ENCODE measurements around the gene ATXN1. TPM values are rescaled to one million over a fixed set of nuclear protein-coding genes. Genes with fewer than 3 reads are reported as not detected.

The ATXN1 gene
- total and polyA plus RNA-seq, 2 of the 13 experiments (the other 11 are each of a cell fraction or from before 2014, with no cell fraction given), result 20.7 to 39.5 TPM

GRCh38 chr6:16684195-16684689 is 77.0 kb downstream of the ATXN1 start (continued):
- TF ChIP-seq FOXA1 (IDR thresholded peaks at IDR 0.05) (no peak), FOXA1 (CRISPR knock-in tag; IDR thresholded peaks at IDR 0.05) (peak; percentile 29; the same call in 1 of the 2 replicates), ZNF501 (CRISPR knock-in tag; IDR thresholded peaks at IDR 0.05) (0 out of 2 replicates have a peak, but pooled peaks have one; percentile 24), RARA (CRISPR knock-in tag; IDR thresholded peaks at IDR 0.05) (peak; percentile 38; the same call in 1 of the 2 replicates), PATZ1 (CRISPR knock-in tag; IDR thresholded peaks at IDR 0.05) (no peak), MAZ (IDR thresholded peaks at IDR 0.05; ENCODE audit: borderline replicate concordance, low read depth, low read length) (0 out of 2 replicates have a peak, but pooled peaks have one; percentile 2), MAZ (CRISPR knock-in tag; IDR thresholded peaks at IDR 0.05; ENCODE audit: low read depth) (no peak), SP5 (CRISPR knock-in tag; IDR thresholded peaks at IDR 0.05; ENCODE audit: borderline replicate concordance, low read depth) (0 out of 2 replicates have a peak, but pooled peaks have one; percentile 40), CEBPB (IDR thresholded peaks at IDR 0.05; ENCODE audit: borderline replicate concordance, low read depth, low read length) (peak; percentile 78), FOSL2 (CRISPR knock-in tag; IDR thresholded peaks at IDR 0.05) (peak; percentile 38; the same call in 1 of the 2 replicates), ZBTB25 (CRISPR knock-in tag; IDR thresholded peaks at IDR 0.05) (peak; percentile 61; the same call in 1 of the 2 replicates), ZMYM3 (CRISPR knock-in tag; IDR thresholded peaks at IDR 0.05) (0 out of 2 replicates have a peak, but pooled peaks have one; percentile 8), ZNF460 (CRISPR knock-in tag; IDR thresholded peaks at IDR 0.05; ENCODE audit: borderline replicate concordance) (no peak), ERF (CRISPR knock-in tag; IDR thresholded peaks at IDR 0.05) (0 out of 2 replicates have a peak, but pooled peaks have one; percentile 21), DNMT3B (CRISPR knock-in tag; conservative IDR thresholded peaks at IDR 0.05) (0 out of 2 replicates have a peak, but pooled peaks have one; percentile 62), NR2F6 (IDR thresholded peaks at IDR 0.05) (no peak), NR2F6 (CRISPR knock-in tag; IDR thresholded peaks at IDR 0.05) (0 out of 2 replicates have a peak, but pooled peaks have one; percentile 8), FOXK1 (CRISPR knock-in tag; IDR thresholded peaks at IDR 0.05; ENCODE audit: borderline replicate concordance, low read depth) (peak; percentile 27; the same call in 1 of the 2 replicates)
